Astrocyte of the hippocampus (primary cell): Measurements from ENCODE around the gene TEKTIP1.
A peak's percentile ranks its signal among the peaks of the same experiment; 100 is the strongest.

Source experiments
- DNase-seq: peaks from one replicate; pipeline ENCODE4 v3.0.0; 2011; ENCODE audit warnings: low read depth, low spot score

The TEKTIP1 gene

DNA sequence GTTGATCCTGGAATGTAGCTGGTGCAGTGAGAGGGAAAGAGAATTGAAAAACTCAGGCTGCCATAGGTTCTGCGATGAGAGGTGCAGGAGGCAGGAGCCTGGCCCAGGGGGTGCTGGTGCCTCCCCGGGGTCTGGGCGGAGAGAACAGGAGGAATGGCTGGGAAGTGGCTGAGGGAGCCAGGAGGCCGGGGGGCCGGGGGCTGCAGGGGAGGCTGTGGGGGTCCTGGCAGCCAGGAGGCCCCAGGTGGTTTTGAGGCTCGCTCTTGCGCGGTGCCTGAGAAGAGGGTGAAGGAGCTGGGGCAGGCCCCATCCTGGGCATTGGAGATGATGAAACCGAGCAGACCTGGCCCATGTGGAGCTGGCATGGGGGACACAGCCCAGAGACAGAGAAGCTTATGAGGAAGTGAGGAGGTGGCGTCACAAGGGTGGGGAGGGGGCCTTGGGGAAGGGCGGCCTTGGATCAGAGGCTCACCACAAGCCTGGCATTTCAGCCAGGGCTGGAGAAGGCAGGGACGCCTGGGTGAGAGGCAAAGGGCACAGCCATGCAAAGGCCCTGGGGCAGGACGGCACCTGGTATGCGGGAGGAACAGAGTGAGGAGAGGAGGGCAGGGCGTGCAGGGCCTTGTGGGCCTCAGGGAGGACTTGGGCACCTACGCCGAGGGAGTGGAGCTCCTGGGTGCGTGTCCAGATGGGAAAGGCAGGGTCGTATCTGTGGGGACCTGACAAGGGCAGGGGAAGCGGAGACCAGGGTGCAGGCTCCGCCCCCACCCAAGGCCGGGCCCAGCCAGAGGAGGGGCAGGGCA is 1.3 kb upstream of the TEKTIP1 start:
- no peak for DNase-seq

- no peak for DNase-seq
Observed at GRCh38 chr19:3538258-3538929, 580 bp upstream of the TEKTIP1 start.

- DNase-seq, result no peak
Observed at GRCh38 chr19:3539756-3540118, 763 bp downstream of the TEKTIP1 start.

- no peak for DNase-seq
Observed at GRCh38 chr19:3543150-3544057, 4.4 kb downstream of the TEKTIP1 start.

- no peak for DNase-seq
Observed at GRCh38 chr19:3544058-3544376, 5.0 kb downstream of the TEKTIP1 start.

DNA sequence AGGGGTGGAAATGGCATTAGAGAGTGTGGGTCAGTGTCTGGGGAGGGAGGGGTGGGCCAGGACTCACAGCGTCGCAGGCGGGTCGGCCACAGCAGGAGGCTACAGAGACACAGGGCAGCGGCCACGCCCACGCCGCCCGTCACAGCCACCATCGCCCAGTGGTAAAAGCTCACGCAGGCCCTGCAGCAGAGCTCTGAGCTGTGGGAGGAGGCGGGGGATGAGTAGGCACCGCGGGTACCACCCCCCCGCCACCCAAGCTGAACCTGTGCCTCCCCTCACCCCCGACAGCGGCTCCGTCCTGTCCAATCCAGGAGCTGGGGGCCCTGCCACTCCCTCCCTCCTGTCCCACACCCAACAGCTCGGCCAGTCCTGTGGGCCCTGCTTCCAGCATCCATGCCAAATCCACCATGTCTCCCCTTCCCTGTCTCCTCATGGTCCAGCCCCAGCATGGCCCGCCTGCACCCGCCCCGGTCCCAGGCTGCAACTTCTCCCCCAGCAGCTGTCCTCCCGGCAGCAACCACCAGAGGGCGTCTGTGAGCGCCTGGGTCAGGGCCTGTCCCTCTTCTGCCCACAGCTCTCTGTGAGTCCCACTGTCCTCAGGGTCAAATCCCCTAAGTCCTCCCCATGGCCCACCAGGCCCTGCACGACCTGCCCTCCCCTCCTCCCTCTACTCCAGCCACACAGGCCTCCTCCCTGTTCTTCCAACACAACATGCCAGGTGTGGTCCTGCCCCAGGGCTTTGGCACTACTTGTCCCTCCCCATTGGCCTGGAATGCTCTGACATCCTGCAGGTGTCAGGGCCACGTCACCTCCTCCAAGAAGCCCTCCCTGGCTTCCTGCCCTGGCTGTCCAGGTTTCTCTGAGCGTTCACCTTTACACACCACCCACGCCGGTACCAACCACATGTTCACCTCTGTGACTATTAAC is 6.0 kb downstream of the TEKTIP1 start:
- DNase-seq, result peak; percentile 74

- no peak for DNase-seq
Observed at GRCh38 chr19:3545669-3546034, 6.7 kb downstream of the TEKTIP1 start.

- DNase-seq, result no peak
Observed at GRCh38 chr19:3546119-3546518, 7.1 kb downstream of the TEKTIP1 start.

DNA sequence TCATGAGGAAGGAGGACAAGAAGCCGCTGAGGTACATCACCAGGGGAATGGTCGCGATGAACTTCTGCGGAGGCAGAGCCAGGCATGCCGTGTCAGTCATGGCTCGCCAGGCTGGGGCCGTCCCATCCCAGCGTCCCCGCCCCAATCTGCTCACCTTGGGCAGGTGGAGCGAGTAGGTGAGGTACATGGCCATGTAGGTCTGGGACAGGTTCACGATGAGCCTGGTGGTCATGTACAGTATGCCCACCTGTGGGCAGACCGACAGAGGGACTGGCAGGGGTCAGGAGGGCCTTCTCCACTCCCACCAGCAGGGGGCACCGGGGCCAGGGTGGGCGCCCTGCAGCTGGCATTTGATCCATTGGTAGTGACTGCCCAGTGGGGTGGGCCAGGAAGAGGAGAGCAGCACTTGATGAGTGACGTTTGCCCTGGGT is 8.3 kb downstream of the TEKTIP1 start:
- no peak for DNase-seq

- DNase-seq, result no peak
Observed at GRCh38 chr19:3547767-3548282, 8.9 kb downstream of the TEKTIP1 start.

DNA sequence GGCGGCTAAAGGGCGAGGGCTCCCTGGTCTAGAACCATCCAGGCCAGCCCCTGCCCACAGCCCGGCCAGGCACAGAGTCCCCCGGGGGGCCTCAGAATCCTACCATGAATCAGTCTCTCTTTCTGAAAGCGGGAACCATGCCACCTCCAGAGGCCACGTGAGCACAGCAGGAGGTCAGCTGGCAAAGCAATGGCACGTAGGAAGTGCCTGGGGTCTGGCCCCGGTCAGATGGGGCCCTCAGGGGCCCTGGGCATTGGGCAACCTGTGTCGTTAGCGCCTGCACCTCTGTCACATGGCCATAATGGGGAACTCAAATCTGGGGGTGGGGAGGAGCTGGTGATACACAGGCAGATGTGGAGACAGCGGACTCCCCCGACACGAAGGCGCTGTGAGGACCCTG is 9.6 kb downstream of the TEKTIP1 start:
- DNase-seq, result peak; percentile 46

- DNase-seq, result no peak
Observed at GRCh38 chr19:3549816-3550215, 10.8 kb downstream of the TEKTIP1 start.

GRCh38 chr19:3550947-3551791 is 12.2 kb downstream of the TEKTIP1 start:
- DNase-seq, result no peak

GRCh38 chr19:3551792-3552095 is 12.8 kb downstream of the TEKTIP1 start:
- DNase-seq, result no peak

DNA sequence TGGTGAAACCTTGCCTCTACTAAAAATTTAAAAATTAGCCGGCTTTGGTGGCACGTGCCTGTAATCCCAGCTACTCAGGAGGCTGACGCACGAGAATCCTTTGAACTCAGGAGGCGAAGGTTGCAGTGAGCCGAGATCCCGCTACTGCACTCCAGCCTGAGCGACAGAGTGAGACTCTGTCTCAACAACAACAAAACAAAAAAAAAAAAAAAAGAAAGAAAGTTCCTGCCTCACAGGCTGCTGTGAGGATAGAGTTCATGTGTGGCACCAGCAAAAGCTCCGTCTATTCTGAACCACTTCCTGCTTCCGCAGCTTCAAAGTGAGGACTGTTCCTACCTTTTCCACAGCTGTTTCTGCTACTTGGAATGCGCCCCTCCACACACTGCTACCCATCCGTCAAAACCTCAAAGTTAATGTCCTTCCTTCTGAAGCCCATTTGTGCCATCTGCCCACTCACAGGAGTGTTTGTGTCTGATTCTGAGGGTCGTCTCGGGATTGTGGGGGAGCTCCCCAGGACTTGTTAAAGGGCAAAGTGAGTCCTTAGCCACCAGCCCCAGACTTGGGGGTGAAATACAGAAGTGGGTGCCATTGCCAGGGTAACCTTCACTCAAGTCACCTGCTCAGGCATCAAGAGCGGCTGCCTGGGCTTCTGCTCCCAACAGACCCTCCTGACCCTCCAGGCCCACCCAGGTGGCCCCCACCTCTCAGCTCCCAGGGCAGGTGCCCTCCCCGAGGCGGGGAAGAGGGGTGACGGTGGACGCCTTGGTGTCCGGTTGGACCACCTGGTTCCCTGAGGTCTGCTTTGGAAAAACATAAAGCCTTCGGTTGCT is 15.5 kb downstream of the TEKTIP1 start:
- DNase-seq, result no peak

GRCh38 chr19:3555653-3556422 is 16.9 kb downstream of the TEKTIP1 start:
- DNase-seq, result no peak

DNA sequence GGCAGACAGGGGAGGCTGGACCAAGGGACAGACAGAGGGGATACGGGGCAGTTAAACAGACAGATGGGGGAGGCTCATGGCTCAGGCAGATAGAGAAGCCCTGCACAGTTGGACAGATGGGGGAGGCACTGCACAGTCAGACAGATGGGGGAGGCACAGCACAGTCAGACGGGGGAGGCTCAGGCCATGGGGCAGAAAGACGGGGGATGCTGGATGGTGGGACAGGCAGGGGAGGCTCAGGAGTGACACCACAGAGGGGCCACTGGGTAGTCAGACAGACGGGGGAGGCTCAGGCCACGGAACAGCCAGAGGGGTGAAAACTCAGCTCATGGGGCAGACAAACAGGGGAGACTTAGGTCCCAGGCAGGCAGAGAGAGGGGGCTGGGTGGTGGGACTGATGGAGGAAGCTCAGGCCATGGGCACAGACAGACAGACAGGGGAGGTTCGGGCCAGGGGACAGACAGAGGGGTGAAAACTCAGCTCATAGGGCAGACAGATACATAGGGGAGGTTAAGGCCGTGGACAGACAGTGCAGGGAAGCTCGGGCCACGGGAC is 17.5 kb downstream of the TEKTIP1 start:
- DNase-seq, result no peak

DNA sequence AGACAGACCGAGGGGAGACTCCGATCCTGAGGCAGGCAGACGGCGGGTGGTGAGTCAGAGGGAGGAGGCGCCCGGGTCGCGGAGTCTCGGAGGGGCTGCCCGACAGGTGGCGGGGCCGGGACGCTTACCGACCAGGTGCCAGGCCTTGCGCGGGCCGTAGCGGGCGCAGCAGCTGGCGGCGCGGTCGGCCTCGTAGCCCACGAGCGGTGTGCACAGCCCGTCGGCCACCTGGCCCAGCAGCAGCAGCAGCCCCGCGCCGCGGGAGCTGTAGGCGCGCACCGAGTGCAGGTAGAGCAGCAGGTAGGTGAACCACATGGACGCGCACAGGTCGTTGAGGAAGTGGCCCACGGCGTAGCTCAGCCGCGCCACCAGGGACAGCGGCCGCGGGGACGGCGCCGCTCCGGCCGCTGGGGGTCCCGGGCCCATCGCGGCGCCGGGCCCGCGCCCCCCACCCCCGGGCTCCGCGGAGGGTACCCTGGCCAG is 18.0 kb downstream of the TEKTIP1 start:
- peak; percentile 67 for DNase-seq
